ENCODE results near the gene KITLG.

DNA sequence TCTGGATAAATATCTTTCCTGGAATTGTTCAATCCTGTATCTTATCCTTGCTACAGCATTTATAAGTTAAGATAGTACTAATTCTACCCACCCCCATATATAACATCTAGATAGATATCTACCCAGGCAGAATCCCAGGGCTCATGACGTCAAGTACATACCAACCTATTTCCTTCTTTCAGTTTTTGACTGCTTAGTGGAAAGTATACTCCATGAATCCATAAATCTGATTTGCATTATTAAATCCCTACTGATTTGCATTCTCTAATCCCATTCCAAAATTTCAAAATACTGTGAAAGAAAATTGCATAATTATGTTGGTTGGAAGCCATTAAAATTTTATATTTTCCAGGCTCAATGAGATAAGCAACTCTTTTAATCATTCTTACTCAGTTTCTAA is 111.7 kb downstream of the KITLG start:
- TF ChIP-seq, protein P1, sequence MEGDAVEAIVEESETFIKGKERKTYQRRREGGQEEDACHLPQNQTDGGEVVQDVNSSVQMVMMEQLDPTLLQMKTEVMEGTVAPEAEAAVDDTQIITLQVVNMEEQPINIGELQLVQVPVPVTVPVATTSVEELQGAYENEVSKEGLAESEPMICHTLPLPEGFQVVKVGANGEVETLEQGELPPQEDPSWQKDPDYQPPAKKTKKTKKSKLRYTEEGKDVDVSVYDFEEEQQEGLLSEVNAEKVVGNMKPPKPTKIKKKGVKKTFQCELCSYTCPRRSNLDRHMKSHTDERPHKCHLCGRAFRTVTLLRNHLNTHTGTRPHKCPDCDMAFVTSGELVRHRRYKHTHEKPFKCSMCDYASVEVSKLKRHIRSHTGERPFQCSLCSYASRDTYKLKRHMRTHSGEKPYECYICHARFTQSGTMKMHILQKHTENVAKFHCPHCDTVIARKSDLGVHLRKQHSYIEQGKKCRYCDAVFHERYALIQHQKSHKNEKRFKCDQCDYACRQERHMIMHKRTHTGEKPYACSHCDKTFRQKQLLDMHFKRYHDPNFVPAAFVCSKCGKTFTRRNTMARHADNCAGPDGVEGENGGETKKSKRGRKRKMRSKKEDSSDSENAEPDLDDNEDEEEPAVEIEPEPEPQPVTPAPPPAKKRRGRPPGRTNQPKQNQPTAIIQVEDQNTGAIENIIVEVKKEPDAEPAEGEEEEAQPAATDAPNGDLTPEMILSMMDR (conservative IDR thresholded peaks at IDR 0.05; ENCODE audit: low read depth in 2 of 2): no peak
- TF ChIP-seq EZH2 (IDR thresholded peaks at IDR 0.05; ENCODE audit: low read depth, unreplicated experiment) (no peak), EZH2phosphoT487 (IDR thresholded peaks at IDR 0.05; ENCODE audit: unreplicated experiment) (no peak)

All from GM23338 (cell line).